H1 (cell line): ENCODE measurements around the gene GBGT1. TPM values are rescaled to one million over a fixed set of nuclear protein-coding genes. Genes with fewer than 3 reads are reported as not detected.

Source experiments
- CTCF ChIA-PET: fragments of 300-600 bp; sonication (Branson Sonifier 250); formaldehyde crosslinking; loops from one replicate; lab custom pipeline; 2021; ENCODE audit not compliant: partially characterized antibody; lab: Charles Lee
- POLR2A ChIA-PET: fragments of 300-600 bp; sonication (Branson Sonifier 250); formaldehyde crosslinking; loops from one replicate; lab custom pipeline; 2021; ENCODE audit warnings: inconsistent platforms; ENCODE audit not compliant: partially characterized antibody; lab: Charles Lee
- DNase-seq, 2 experiments: peaks; one replicate each; pipeline versions ENCODE4 v3.0.0 to v3.0.0-alpha.2; 2010 to 2022; ENCODE audit warnings: low spot score in 2 of 2, low read depth in 1 of 2, mixed read lengths in 1 of 2
- FAIRE-seq: peaks from 2 replicates; lab custom pipeline; 2011; peaks lifted over from hg19 to GRCh38; lab: Jason Lieb, UNC
- H2AFZ ChIP-seq: 2 replicates; pipeline ENCODE4 v1.8.1; 2012; ENCODE audit warnings: low read length, inconsistent platforms
- H2AK5ac ChIP-seq: 2 replicates; pipeline ENCODE4 v1.6.1; 2013; ENCODE audit warnings: low read depth, low read length
- H2BK120ac ChIP-seq: replicated peaks from 2 replicates; pipeline ENCODE3; 2013; ENCODE audit warnings: low read depth, low read length, inconsistent platforms
- H2BK12ac ChIP-seq: 2 replicates; pipeline ENCODE4 v1.6.1; 2013; ENCODE audit warnings: low read depth, low read length
- H2BK15ac ChIP-seq: 2 replicates; pipeline ENCODE4 v1.6.1; 2013; ENCODE audit warnings: low read length
- H2BK20ac ChIP-seq: 2 replicates; pipeline ENCODE4 v1.6.1; 2013; ENCODE audit warnings: low read length
- H2BK5ac ChIP-seq: 2 replicates; pipeline ENCODE4 v1.6.1; 2013; ENCODE audit warnings: low read depth, low read length
- H3K14ac ChIP-seq: 2 replicates; pipeline ENCODE4 v1.6.1; 2013; ENCODE audit warnings: inconsistent platforms; ENCODE audit not compliant: insufficient read length
- H3K18ac ChIP-seq: 2 replicates; pipeline ENCODE4 v1.6.1; 2013; ENCODE audit warnings: low read length; ENCODE audit errors: extremely low read depth
- H3K23ac ChIP-seq: 2 replicates; pipeline ENCODE4 v1.6.1; 2013; ENCODE audit warnings: inconsistent platforms; ENCODE audit not compliant: insufficient read length
- H3K23me2 ChIP-seq: 2 replicates; pipeline ENCODE4 v1.6.1; 2013; ENCODE audit warnings: low read depth, low read length
- H3K27ac ChIP-seq: 2 replicates; pipeline ENCODE4 v1.6.1; 2011; ENCODE audit warnings: low read depth, low read length, inconsistent platforms
- H3K27me3 ChIP-seq, 4 experiments: replicated peaks in 1 of 4; 1 replicate in 1 of 4; 2 replicates in 3 of 4; pipeline versions ENCODE4 v1.6.1 to v1.8.1; 2011 to 2013; ENCODE audit warnings: low read length in 3 of 4, mild to moderate bottlenecking in 3 of 4, inconsistent platforms in 2 of 4, mixed read lengths in 2 of 4, moderate library complexity in 1 of 4; ENCODE audit not compliant: control insufficient read depth in 3 of 4, insufficient read depth in 3 of 4; ENCODE audit errors: extremely low read depth in 1 of 4
- H3K36me3 ChIP-seq, 4 experiments: 2 replicates each; pipeline versions ENCODE4 v1.6.1 to v1.8.1; 2011 to 2013; ENCODE audit warnings: mild to moderate bottlenecking in 4 of 4, low read length in 3 of 4, moderate library complexity in 2 of 4, control low read depth in 1 of 4, inconsistent platforms in 1 of 4; ENCODE audit not compliant: insufficient read depth in 4 of 4, control insufficient read depth in 2 of 4
- H3K4ac ChIP-seq: replicated peaks from 2 replicates; pipeline ENCODE3; 2013; ENCODE audit warnings: low read length, low read depth, mixed read lengths, inconsistent platforms; ENCODE audit not compliant: insufficient read length
- H3K4me1 ChIP-seq, 4 experiments: replicated peaks in 1 of 4; 1 replicate in 1 of 4; 2 replicates in 3 of 4; pipeline versions ENCODE4 v1.6.1 to v1.8.1; 2011 to 2013; ENCODE audit warnings: low read length in 3 of 4, inconsistent platforms in 2 of 4, mixed read lengths in 1 of 4; ENCODE audit not compliant: insufficient read depth in 4 of 4, control insufficient read depth in 3 of 4
- H3K4me2 ChIP-seq, 2 experiments: 2 replicates each; pipeline versions ENCODE4 v1.6.1 to v1.8.1; 2011 to 2013; ENCODE audit warnings: low read depth in 2 of 2, low read length in 2 of 2, control low read depth in 1 of 2, inconsistent platforms in 1 of 2, mild to moderate bottlenecking in 1 of 2; ENCODE audit not compliant: insufficient read depth in 1 of 2
- H3K4me3 ChIP-seq, 4 experiments: fragments of 200-600, 300-600 bp in 1 of 4; sonication (generic), shearing (Covaris generic), sonication (Bioruptor Twin) in 1 of 4; 2 replicates each; pipeline versions ENCODE4 v1.5.1 to v1.8.1; 2011 to 2016; ENCODE audit warnings: low read length in 4 of 4, low read depth in 3 of 4, control low read depth in 2 of 4, inconsistent platforms in 2 of 4, mild to moderate bottlenecking in 2 of 4, mixed read lengths in 1 of 4, moderate library complexity in 1 of 4; ENCODE audit not compliant: insufficient read depth in 2 of 4; ENCODE audit errors: extremely low read depth in 1 of 4
- H3K56ac ChIP-seq: replicated peaks from 2 replicates; pipeline ENCODE3; 2013; ENCODE audit warnings: low read depth, mild to moderate bottlenecking, mixed read lengths, low read length, inconsistent platforms; ENCODE audit not compliant: insufficient read length
- H3K79me1 ChIP-seq: 2 replicates; pipeline ENCODE4 v1.6.1; 2013; ENCODE audit warnings: low read depth, low read length, control low read depth
- H3K79me2 ChIP-seq, 2 experiments: 2 replicates each; pipeline versions ENCODE4 v1.6.1 to v1.8.1; 2012 to 2013; ENCODE audit warnings: low read length in 2 of 2, mild to moderate bottlenecking in 2 of 2, inconsistent platforms in 1 of 2; ENCODE audit not compliant: insufficient read depth in 2 of 2, control insufficient read depth in 1 of 2
- H3K9ac ChIP-seq, 4 experiments: replicated peaks in 1 of 4; 1 replicate in 1 of 4; 2 replicates in 3 of 4; pipeline versions ENCODE4 v1.6.1 to v1.8.1; 2011 to 2013; ENCODE audit warnings: low read depth in 3 of 4, low read length in 3 of 4, control low read depth in 2 of 4, mild to moderate bottlenecking in 2 of 4, moderate library complexity in 2 of 4, inconsistent platforms in 1 of 4; ENCODE audit errors: extremely low read depth in 1 of 4
- H3K9me3 ChIP-seq, 2 experiments: 2 replicates each; pipeline versions ENCODE4 v1.6.1 to v1.8.1; 2012 to 2013; ENCODE audit warnings: mild to moderate bottlenecking in 2 of 2, moderate library complexity in 2 of 2, control low read depth in 1 of 2, inconsistent platforms in 1 of 2, low read depth in 1 of 2, low read length in 1 of 2, mixed read lengths in 1 of 2; ENCODE audit not compliant: insufficient read depth in 2 of 2
- H4K20me1 ChIP-seq, 2 experiments: replicated peaks in 1 of 2; 2 replicates each; pipeline versions ENCODE3 to v1.8.1; 2011 to 2013; ENCODE audit warnings: inconsistent platforms in 2 of 2, low read length in 2 of 2, mild to moderate bottlenecking in 1 of 2; ENCODE audit not compliant: insufficient read depth in 2 of 2, control insufficient read depth in 1 of 2
- H4K5ac ChIP-seq: 2 replicates; pipeline ENCODE4 v1.6.1; 2013; ENCODE audit warnings: low read length, low read depth, mixed read lengths, inconsistent platforms; ENCODE audit not compliant: insufficient read length
- H4K8ac ChIP-seq: 2 replicates; pipeline ENCODE4 v1.8.0; 2013; ENCODE audit warnings: mild to moderate bottlenecking, moderate library complexity, low read length, inconsistent platforms; ENCODE audit not compliant: insufficient read depth; ENCODE audit errors: extremely low read depth
- H4K91ac ChIP-seq: replicated peaks from 2 replicates; pipeline ENCODE3; 2013; ENCODE audit warnings: low read length, mixed read lengths, inconsistent platforms; ENCODE audit not compliant: insufficient read length
- CTCF ChIP-seq, 3 experiments: IDR thresholded peaks; 1 replicate in 2 of 3; 2 replicates in 1 of 3; pipeline versions ENCODE4 v1.5.1 to v1.6.1; 2011; ENCODE audit warnings: low read length in 3 of 3, mild to moderate bottlenecking in 3 of 3, inconsistent platforms in 2 of 3, low read depth in 1 of 3, moderate library complexity in 1 of 3; ENCODE audit not compliant: insufficient read depth in 1 of 3; ENCODE audit errors: control extremely low read depth in 1 of 3
- E2F6 ChIP-seq: IDR thresholded peaks from 2 replicates; pipeline ENCODE4 v1.6.1; 2012; ENCODE audit warnings: inconsistent platforms
- KDM1A ChIP-seq: fragments of 200-600, 300-600 bp; sonication (generic); IDR thresholded peaks from 2 replicates; pipeline ENCODE4 v1.7.1; 2016; ENCODE audit warnings: mild to moderate bottlenecking, low read length, borderline replicate concordance
- MAX ChIP-seq: IDR thresholded peaks from 2 replicates; pipeline ENCODE4 v1.6.1; 2012; ENCODE audit warnings: inconsistent platforms
- RAD21 ChIP-seq, 2 experiments: IDR thresholded peaks in 1 of 2; conservative IDR thresholded peaks in 1 of 2; 2 replicates each; pipeline ENCODE4 v1.6.1; 2011; ENCODE audit warnings: low read depth in 2 of 2, low read length in 2 of 2, improper control_type of control experiment in 1 of 2, inconsistent platforms in 1 of 2, mild to moderate bottlenecking in 1 of 2, moderate library complexity in 1 of 2
- WGBS, 2 experiments: shearing (Covaris generic) in 1 of 2; methylation state at CpG; one replicate each; pipeline versions ENCODE4 v1.1.6 to v1.1.7; 2013 to 2015; ENCODE audit warnings: low lambda C conversion rate in 2 of 2, mixed read lengths in 2 of 2, inconsistent platforms in 1 of 2, low coverage in 1 of 2, missing lambda C conversion rate in 1 of 2; ENCODE audit not compliant: insufficient replicate concordance in 2 of 2, insufficient coverage in 1 of 2, insufficient read length in 1 of 2; ENCODE audit errors: extremely low coverage in 1 of 2, missing lambda C conversion rate in 1 of 2; 5-methylcytosine and 5-hydroxymethylcytosine counted together
- polyA plus RNA-seq, 7 experiments: library from polyadenylated mRNA; depleted of rRNA in 3 of 7; stranded (reverse) in 5 of 7; unstranded in 2 of 7; fragments of >200 nt in 5 of 7; fragments of 200-250 nt in 2 of 7; gene quantifications; 1 replicate in 5 of 7; 2 replicates in 1 of 7; 4 replicates in 1 of 7; pipeline versions ENCODE4 v1.2.1 to v1.2.3, GENCODE V29; 2011 to 2013; ENCODE audit warnings: missing spikeins in 2 of 7, mixed read lengths in 2 of 7
- total RNA-seq: library from RNA; stranded (reverse); fragmentation: NEBNext Ultra II Directional; extraction: Animal tissue kit (Norgen Biotek cat#: 25700); gene quantifications from 2 replicates; pipeline ENCODE4 v1.2.1, GENCODE V29; 2021

Gene GBGT1
- total and polyA plus RNA-seq, 2 of the 8 experiments (the other 6 are each of a cell fraction or from before 2014, with no cell fraction given): 7.1 to 9.7 TPM

GRCh38 chr9:133103183-133103986 is 60.3 kb downstream of the GBGT1 start:
- Histone ChIP-seq H2BK20ac (no peak overlapping the region), H3K4me3 (no peak overlapping the region), H4K5ac (no peak overlapping the region), H3K18ac (no peak overlapping the region), H2AFZ (no peak overlapping the region), H3K79me2 (no peaks in the 10 kb centered on the region), H3K23me2 (no peaks in the 10 kb centered on the region), H3K27me3 (no peaks in the 10 kb centered on the region), H4K8ac (no peak overlapping the region), H4K91ac (no peak overlapping the region), H2BK15ac (no peak overlapping the region), H3K4me1 (peaks cover 0 to 8% (median 3%) of the 10 kb centered on the region in 4 experiments; a peak in 3 of 7 replicates), H3K4me2 (no peak overlapping the region), H3K23ac (no peak overlapping the region), H2BK12ac (no peak overlapping the region), H4K20me1 (peaks cover 2 to 11% of the 10 kb centered on the region in 2 experiments), H3K79me1 (no peaks in the 10 kb centered on the region), H3K9me3 (peaks cover 0 to under 1% of the 10 kb centered on the region in 2 experiments; a peak in 1 of 4 replicates), H2BK120ac (no peak overlapping the region), H3K27ac (no peak overlapping the region), H3K36me3 (peaks cover 5 to 14% (median 6%) of the 10 kb centered on the region in 4 experiments), H2BK5ac (no peak overlapping the region), H3K9ac (no peak overlapping the region), H3K56ac (no peak overlapping the region), H3K14ac (no peak overlapping the region), H3K4ac (no peak overlapping the region), H2AK5ac (no peak overlapping the region)
- CTCF ChIA-PET: interaction anchor here (0.6 to 19.3 kb wide), 20 partner anchors 8 to 455 kb away, joined by 3 to 337 read pairs (median 8); partner anchors contain the start of gene RALGDS
- WGBS, 2 experiments: 72% methylated on average over 14 of the region's 14 CpGs; no CpG with 5 or more reads in 1 of the 2 experiments
- DNase-seq: peak in 1 of 2 experiments; percentile 93
- FAIRE-seq: no peak
- POLR2A ChIA-PET: no interaction called here
- TF ChIP-seq CTCF (IDR thresholded peaks at IDR 0.05; ENCODE audit: control extremely low read depth in 1 of 3, insufficient read depth in 1 of 3, low read depth in 1 of 3, low read length in 3 of 3) (peak in 2 of 3 experiments; percentile 92 to 94; a peak in 3 of 4 replicates), MAX (peak; percentile 22; the same call in 1 of the 2 replicates), RAD21 (IDR thresholded peaks at IDR 0.05 in 1 of 2, conservative IDR thresholded peaks at IDR 0.05 in 1 of 2; ENCODE audit: low read depth in 2 of 2, low read length in 2 of 2) (peak; percentile 91 to 92), KDM1A (no peak), E2F6 (no peak)
